CD4-positive, alpha-beta T cell (primary cell): ENCODE results near the gene SERGEF. TPM values are rescaled to one million over a fixed set of nuclear protein-coding genes. Genes with fewer than 3 reads are reported as not detected.

Experiments used
- ATAC-seq: fragments of 200-7000 bp; cut with Tn5 transposase; one replicate; pipeline ENCODE4 v1.10.0; 2022; ENCODE audit warnings: mild to moderate bottlenecking; ENCODE audit not compliant: poor library complexity
- CTCF ChIA-PET: fragments of 350-600 bp; sonication (Branson Sonifier 250); formaldehyde crosslinking; loops from one replicate; lab custom pipeline; 2021; ENCODE audit warnings: antibody characterized with exemption, inconsistent platforms; lab: Charles Lee
- POLR2A ChIA-PET: fragments of 350-600 bp; sonication (Branson Sonifier 250); formaldehyde crosslinking; loops from one replicate; lab custom pipeline; 2021; ENCODE audit warnings: antibody characterized with exemption, inconsistent platforms; lab: Charles Lee
- DNase-seq, 14 experiments: peaks; one replicate each; pipeline ENCODE4 v3.0.0-alpha.2; 2013 to 2020; ENCODE audit warnings: mixed read lengths in 2 of 14
- H3K27ac ChIP-seq, 2 donors: one replicate each; pipeline versions ENCODE4 v1.5.1 to v1.7.0; 2013; ENCODE audit warnings: low read length in 2 of 2, low read depth in 1 of 2, mild to moderate bottlenecking in 1 of 2
- H3K27me3 ChIP-seq, 2 experiments: 1 replicate in 1 of 2; 2 replicates in 1 of 2; pipeline versions ENCODE4 v1.6.1 to v1.7.0; 2013; ENCODE audit warnings: low read length in 2 of 2, control low read depth in 1 of 2, mild to moderate bottlenecking in 1 of 2, moderate library complexity in 1 of 2; ENCODE audit not compliant: insufficient read depth in 2 of 2, control insufficient read depth in 1 of 2
- H3K36me3 ChIP-seq: one replicate; pipeline ENCODE4 v1.6.1; 2013; ENCODE audit warnings: low read length, control low read depth; ENCODE audit not compliant: insufficient read depth
- H3K4me1 ChIP-seq: one replicate; pipeline ENCODE4 v1.6.1; 2013; ENCODE audit warnings: low read length, control low read depth; ENCODE audit not compliant: insufficient read depth
- H3K4me3 ChIP-seq: one replicate; pipeline ENCODE4 v1.5.1; 2013; ENCODE audit warnings: mild to moderate bottlenecking, low read length, moderate library complexity
- H3K9me3 ChIP-seq, 2 experiments: 1 replicate in 1 of 2; 2 replicates in 1 of 2; pipeline versions ENCODE4 v1.6.1 to v1.7.0; 2013; ENCODE audit warnings: low read length in 2 of 2, mild to moderate bottlenecking in 2 of 2, control low read depth in 1 of 2, moderate library complexity in 1 of 2; ENCODE audit not compliant: control insufficient read depth in 1 of 2, insufficient read depth in 1 of 2
- H3K27ac Mint-ChIP-seq: one replicate; pipeline ENCODE4 v1.8.0; 2020; ENCODE audit warnings: mixed read lengths
- H3K27me3 Mint-ChIP-seq: one replicate; pipeline ENCODE4 v1.8.0; 2021; ENCODE audit warnings: mixed read lengths
- H3K36me3 Mint-ChIP-seq: one replicate; pipeline ENCODE4 v1.8.0; 2021; ENCODE audit warnings: low read depth, mixed read lengths
- H3K4me1 Mint-ChIP-seq: one replicate; pipeline ENCODE4 v1.8.0; 2021; ENCODE audit warnings: low read depth, mixed read lengths
- H3K4me3 Mint-ChIP-seq: one replicate; pipeline ENCODE4 v1.8.0; 2020; ENCODE audit warnings: mild to moderate bottlenecking, mixed read lengths
- H3K9me3 Mint-ChIP-seq: one replicate; pipeline ENCODE4 v1.8.0; 2020; ENCODE audit warnings: mixed read lengths
- CTCF ChIP-seq: fragments of 200-600 bp; IDR thresholded peaks from one replicate; pipeline ENCODE4 v1.8.0; 2022; ENCODE audit warnings: antibody characterized with exemption, mild to moderate bottlenecking
- intact Hi-C, 2 experiments: fragments of 100-400 bp; cut with DNase I in 1 of 2; cut with micrococcal nuclease in 1 of 2; formaldehyde crosslinking; loops; one replicate each; pipeline versions ENCODE4 v1.15.1 to v1.9.0; 2023 to 2025; cut with DNase I, micrococcal nuclease
- polyA plus RNA-seq, 2 donors: library from polyadenylated mRNA; unstranded; fragments of 120-200 nt; gene quantifications; one replicate each; pipeline ENCODE4 v1.2.1, GENCODE V29; 2013
- total RNA-seq, 174 experiments: library from RNA in 2 of 174; stranded (reverse) in 2 of 174; gene quantifications; one replicate each; pipeline ENCODE4 v1.2.3 and lab custom pipeline; 2021 to 2026

Gene SERGEF
- total RNA-seq, result 10 to 100 TPM; 35.2 to 37.1 TPM
- 33.6 TPM for polyA plus RNA-seq (2013, experiment 1 of 2)
- 41.4 TPM for polyA plus RNA-seq (2013, experiment 2 of 2)
- 4.3 to 25.9 (median 16.0) reads per million in 172 experiments for total RNA-seq (lab: John Stamatoyannopoulos, UW)

- POLR2A ChIA-PET, result interaction anchor here (0.6 to 2.8 kb wide), 17 partner anchors 10 to 1103 kb away, joined by 3 to 12 read pairs (median 4); partner anchors contain the start of genes GTF2H1, HPS5, LDHA and SAAL1
- CTCF ChIA-PET, result interaction anchor here (0.7 to 2.4 kb wide), 2 partner anchors 65 to 93 kb away, joined by 3 to 15 read pairs; partner anchors contain the start of gene SAAL1
- peak within 1 kb of the TSS; percentile 82 to 83 for H3K27ac ChIP-seq
- intact Hi-C loops, result loop anchor here (5.0 to 10.0 kb wide), 8 partner anchors 309 to 1278 kb away; partner anchors contain the start of genes GTF2H1 (in 2 of the 2), HPS5 (in 2 of the 2), C11orf58 (in 1 of the 2) and PIK3C2A (in 1 of the 2)
- Mint-ChIP-seq H3K4me3 (peak within 1 kb of the TSS; percentile 98), H3K9me3 (no peaks in the 10 kb centered on the region), H3K4me1 (peaks cover 33% of the 10 kb centered on the region), H3K27me3 (no peaks in the 10 kb centered on the region), H3K27ac (peak within 1 kb of the TSS; percentile 92), H3K36me3 (peaks cover 11% of the 10 kb centered on the region)
- peak; percentile 79 to 97 (median 93) for DNase-seq
- peak; percentile 80 for ATAC-seq
- H3K9me3 ChIP-seq, result no peaks in the 10 kb centered on the region
- no peaks in the 10 kb centered on the region for H3K36me3 ChIP-seq
- no peaks in the 10 kb centered on the region for H3K27me3 ChIP-seq
- no peak for TF ChIP-seq CTCF
- peak within 1 kb of the TSS; percentile 98 for H3K4me3 ChIP-seq
- peaks cover 22% of the 10 kb centered on the region for H3K4me1 ChIP-seq
Measured at GRCh38 chr11:18012906-18013781, at the start of gene SERGEF. Gene SERGEF (minus strand): TSS chr11:18013047. CDS start chr11:18013010, 37 bp downstream.

DNA sequence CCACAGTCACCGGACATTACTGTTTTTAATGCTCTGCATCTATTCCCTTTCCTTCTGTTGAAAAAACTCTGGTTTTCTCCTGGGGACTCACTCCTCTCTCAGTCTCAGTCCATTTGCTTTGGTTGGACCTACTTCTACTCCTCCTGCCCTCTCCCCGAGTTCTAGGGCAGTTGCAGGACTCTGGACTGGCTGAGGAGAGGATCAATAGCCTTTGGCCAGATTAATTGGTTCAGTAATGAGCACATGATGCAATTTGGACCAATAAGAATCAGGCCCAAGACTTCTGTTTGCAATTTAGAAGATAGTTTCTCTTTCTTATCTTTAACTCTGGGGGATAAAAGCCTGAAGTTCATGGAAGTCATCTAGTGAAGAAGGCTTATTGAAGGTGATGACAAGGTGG is 48.5 kb upstream of the SERGEF start:
- ChIA-PET POLR2A (no interaction called here), CTCF (no interaction called here)
- Mint-ChIP-seq H3K4me3 (no peak overlapping the region), H3K27ac (no peak overlapping the region), H3K9me3 (no peaks in the 10 kb centered on the region), H3K27me3 (no peaks in the 10 kb centered on the region), H3K4me1 (no peaks in the 10 kb centered on the region), H3K36me3 (no peaks in the 10 kb centered on the region)
- no peak for TF ChIP-seq CTCF
- H3K36me3 ChIP-seq, result no peaks in the 10 kb centered on the region
- no peak for DNase-seq
- no peak for ATAC-seq
- no peaks in the 10 kb centered on the region for H3K4me1 ChIP-seq
- intact Hi-C loops, result no loop called here
- no peaks in the 10 kb centered on the region for H3K27me3 ChIP-seq
- H3K9me3 ChIP-seq, result no peaks in the 10 kb centered on the region
- no peak overlapping the region for H3K4me3 ChIP-seq
- no peak overlapping the region for H3K27ac ChIP-seq

- Mint-ChIP-seq H3K9me3 (no peaks in the 10 kb centered on the region), H3K36me3 (no peaks in the 10 kb centered on the region), H3K4me1 (no peaks in the 10 kb centered on the region), H3K27ac (no peak overlapping the region), H3K4me3 (no peak overlapping the region), H3K27me3 (no peaks in the 10 kb centered on the region)
- no peak for ATAC-seq
- POLR2A ChIA-PET, result no interaction called here
- Histone ChIP-seq H3K9me3 (no peaks in the 10 kb centered on the region), H3K4me3 (no peak overlapping the region), H3K36me3 (no peaks in the 10 kb centered on the region), H3K4me1 (no peaks in the 10 kb centered on the region), H3K27ac (no peak overlapping the region), H3K27me3 (no peaks in the 10 kb centered on the region)
- DNase-seq, result no peak
- no peak for TF ChIP-seq CTCF
- intact Hi-C loops, result no loop called here
- CTCF ChIA-PET, result no interaction called here
Measured at GRCh38 chr11:18056561-18057181, 43.8 kb upstream of the SERGEF start.
